ENCODE data around the gene FUT7.

DNA sequence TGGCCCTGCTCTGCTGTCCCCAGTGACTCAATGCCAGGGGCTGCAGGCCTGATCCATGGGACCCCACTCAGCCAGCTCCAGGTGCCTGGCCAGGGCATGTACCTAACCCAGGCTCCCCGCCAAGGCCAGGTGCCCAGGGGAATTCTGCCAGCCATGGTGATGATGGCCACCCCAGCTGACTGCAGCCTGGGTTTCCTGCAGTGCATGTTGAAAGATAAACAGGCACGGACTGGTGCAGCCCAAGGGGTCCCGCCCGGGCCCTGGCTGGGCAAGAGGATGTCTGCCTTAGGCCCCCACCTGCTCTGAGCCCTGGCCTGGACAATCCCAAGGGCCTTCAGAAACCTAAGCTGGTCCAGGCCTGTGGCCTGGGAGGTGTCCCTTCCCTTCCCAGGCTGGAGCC is 5.1 kb downstream of the FUT7 start:
- TF ChIP-seq POLR2AphosphoS5 (IDR thresholded peaks at IDR 0.05), result no peak
- TF ChIP-seq, protein P1, sequence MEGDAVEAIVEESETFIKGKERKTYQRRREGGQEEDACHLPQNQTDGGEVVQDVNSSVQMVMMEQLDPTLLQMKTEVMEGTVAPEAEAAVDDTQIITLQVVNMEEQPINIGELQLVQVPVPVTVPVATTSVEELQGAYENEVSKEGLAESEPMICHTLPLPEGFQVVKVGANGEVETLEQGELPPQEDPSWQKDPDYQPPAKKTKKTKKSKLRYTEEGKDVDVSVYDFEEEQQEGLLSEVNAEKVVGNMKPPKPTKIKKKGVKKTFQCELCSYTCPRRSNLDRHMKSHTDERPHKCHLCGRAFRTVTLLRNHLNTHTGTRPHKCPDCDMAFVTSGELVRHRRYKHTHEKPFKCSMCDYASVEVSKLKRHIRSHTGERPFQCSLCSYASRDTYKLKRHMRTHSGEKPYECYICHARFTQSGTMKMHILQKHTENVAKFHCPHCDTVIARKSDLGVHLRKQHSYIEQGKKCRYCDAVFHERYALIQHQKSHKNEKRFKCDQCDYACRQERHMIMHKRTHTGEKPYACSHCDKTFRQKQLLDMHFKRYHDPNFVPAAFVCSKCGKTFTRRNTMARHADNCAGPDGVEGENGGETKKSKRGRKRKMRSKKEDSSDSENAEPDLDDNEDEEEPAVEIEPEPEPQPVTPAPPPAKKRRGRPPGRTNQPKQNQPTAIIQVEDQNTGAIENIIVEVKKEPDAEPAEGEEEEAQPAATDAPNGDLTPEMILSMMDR (IDR thresholded peaks at IDR 0.05), result no peak
- no peak for TF ChIP-seq POLR2A (IDR thresholded peaks at IDR 0.05)
